MCF 10A (cell line): ENCODE measurements around the gene SF3A2. TPM values are rescaled to one million over a fixed set of nuclear protein-coding genes. Genes with fewer than 3 reads are reported as not detected.

Experiments
- BruUV-seq: library from RNA; stranded (reverse); fragments of 400-500 nt; replicated peaks from 2 replicates; lab custom pipeline; 2021; lab: Mats Ljungman, UMichigan
- CTCF ChIA-PET: fragments of 300-600 bp; sonication (Branson Sonifier 250); formaldehyde crosslinking; extraction: SDS; loops from one replicate; lab custom pipeline; 2021; ENCODE audit warnings: antibody characterized with exemption, inconsistent platforms; lab: Yijun Ruan, JAX
- POLR2A ChIA-PET: fragments of 300-600, 350-650 bp; sonication (Branson Sonifier 250); formaldehyde crosslinking; extraction: SDS; loops from one replicate; lab custom pipeline; 2020; ENCODE audit warnings: antibody characterized with exemption, inconsistent platforms; lab: Yijun Ruan, JAX
- DNase-seq: peaks from one replicate; pipeline ENCODE4 v3.0.0-alpha.2; 2018; ENCODE audit not compliant: unreplicated experiment
- H3K27ac Mint-ChIP-seq: one replicate; pipeline ENCODE4 v1.8.0; 2022; ENCODE audit warnings: mild to moderate bottlenecking, low read depth, mixed read lengths; ENCODE audit not compliant: unreplicated experiment
- H3K27me3 Mint-ChIP-seq: one replicate; pipeline ENCODE4 v1.8.0; 2022; ENCODE audit warnings: mixed read lengths; ENCODE audit not compliant: insufficient read depth, unreplicated experiment
- H3K36me3 Mint-ChIP-seq: one replicate; pipeline ENCODE4 v1.8.0; 2022; ENCODE audit warnings: mild to moderate bottlenecking, moderate library complexity, mixed read lengths; ENCODE audit not compliant: insufficient read depth, unreplicated experiment
- H3K4me1 Mint-ChIP-seq: one replicate; pipeline ENCODE4 v1.8.0; 2022; ENCODE audit warnings: mixed read lengths; ENCODE audit not compliant: insufficient read depth, unreplicated experiment
- H3K4me3 Mint-ChIP-seq: one replicate; pipeline ENCODE4 v1.8.0; 2022; ENCODE audit warnings: mild to moderate bottlenecking, moderate library complexity, mixed read lengths; ENCODE audit not compliant: unreplicated experiment
- H3K9me3 Mint-ChIP-seq: one replicate; pipeline ENCODE4 v1.8.0; 2022; ENCODE audit warnings: mixed read lengths; ENCODE audit not compliant: unreplicated experiment
- intact Hi-C: fragments of 100-400 bp; cut with micrococcal nuclease; formaldehyde crosslinking; loops from 2 replicates; pipeline ENCODE4 v1.14.1; 2022
- total RNA-seq: library from RNA; stranded (reverse); gene quantifications from 2 replicates; pipeline ENCODE4 v1.2.3, GENCODE V29; 2022
- TF ChIP-seq, protein P1 (sequence below): fragments of 200-600 bp; IDR thresholded peaks from one replicate; pipeline ENCODE4 v1.8.0; 2022; ENCODE audit warnings: antibody characterized with exemption, mild to moderate bottlenecking; ENCODE audit not compliant: unreplicated experiment

SF3A2 gene
- total RNA-seq, 1 experiment from 2014 or later, result 101 TPM

DNA sequence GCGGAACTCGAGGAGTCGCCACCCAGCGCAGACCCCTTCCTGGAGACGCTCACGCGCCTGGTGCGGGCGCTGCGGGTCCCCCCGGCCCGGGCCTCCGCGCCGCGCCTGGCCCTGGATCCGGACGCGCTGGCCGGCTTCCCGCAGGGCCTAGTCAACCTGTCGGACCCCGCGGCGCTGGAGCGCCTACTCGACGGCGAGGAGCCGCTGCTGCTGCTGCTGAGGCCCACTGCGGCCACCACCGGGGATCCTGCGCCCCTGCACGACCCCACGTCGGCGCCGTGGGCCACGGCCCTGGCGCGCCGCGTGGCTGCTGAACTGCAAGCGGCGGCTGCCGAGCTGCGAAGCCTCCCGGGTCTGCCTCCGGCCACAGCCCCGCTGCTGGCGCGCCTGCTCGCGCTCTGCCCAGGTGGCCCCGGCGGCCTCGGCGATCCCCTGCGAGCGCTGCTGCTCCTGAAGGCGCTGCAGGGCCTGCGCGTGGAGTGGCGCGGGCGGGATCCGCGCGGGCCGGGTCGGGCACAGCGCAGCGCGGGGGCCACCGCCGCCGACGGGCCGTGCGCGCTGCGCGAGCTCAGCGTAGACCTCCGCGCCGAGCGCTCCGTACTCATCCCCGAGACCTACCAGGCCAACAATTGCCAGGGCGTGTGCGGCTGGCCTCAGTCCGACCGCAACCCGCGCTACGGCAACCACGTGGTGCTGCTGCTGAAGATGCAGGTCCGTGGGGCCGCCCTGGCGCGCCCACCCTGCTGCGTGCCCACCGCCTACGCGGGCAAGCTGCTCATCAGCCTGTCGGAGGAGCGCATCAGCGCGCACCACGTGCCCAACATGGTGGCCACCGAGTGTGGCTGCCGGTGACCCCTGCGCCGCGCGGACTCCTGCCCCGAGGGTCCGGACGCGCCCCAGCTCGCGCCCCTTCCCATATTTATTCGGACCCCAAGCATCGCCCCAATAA lies 14.8 kb downstream of the SF3A2 start:
- intact Hi-C loops, result no loop called here
- peaks cover 31% of the 10 kb centered on the region for H3K36me3 Mint-ChIP-seq
- POLR2A ChIA-PET, result interaction anchor here (1.5 kb wide), 1 partner anchor 12 kb away, joined by 4 read pairs; no protein-coding TSS in a partner anchor

DNA sequence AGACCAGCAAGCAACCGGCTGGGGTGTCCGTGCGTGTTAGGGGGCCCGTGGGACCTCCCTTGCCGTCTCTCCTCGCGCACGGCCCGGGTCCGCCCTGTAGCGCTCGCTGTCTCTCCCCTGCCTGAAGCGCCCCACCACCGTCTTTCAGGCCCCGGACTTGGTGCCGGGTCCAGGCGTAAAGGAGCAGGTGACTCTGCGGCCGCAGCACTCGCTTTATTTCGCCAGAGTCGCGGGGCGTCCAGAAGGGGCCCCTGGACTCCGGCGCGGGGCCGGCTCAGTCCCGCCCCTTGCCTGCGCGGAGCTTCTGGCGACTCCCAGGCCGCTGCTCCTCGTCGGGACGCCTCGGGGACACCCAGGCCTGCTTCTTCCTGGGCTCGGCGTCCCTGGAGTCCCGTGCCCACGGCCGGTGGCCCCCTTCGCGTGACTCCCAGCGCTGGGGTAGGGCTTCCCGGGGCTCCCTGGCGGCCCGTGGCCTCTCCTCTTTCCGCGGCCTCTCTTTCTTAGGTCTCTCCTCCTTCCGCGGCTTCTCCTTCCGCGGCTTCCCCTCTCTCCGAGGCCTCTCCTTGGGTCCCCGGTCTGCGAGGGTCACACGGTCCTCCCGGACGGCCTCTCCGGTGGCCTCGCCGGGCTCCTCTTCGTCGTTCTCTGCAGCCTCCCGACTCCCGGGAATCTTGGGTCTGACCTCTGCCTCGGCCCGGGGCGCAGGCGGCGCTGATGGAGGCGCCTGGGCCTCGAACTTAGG lies 15.6 kb downstream of the SF3A2 start:
- POLR2A ChIA-PET, result interaction anchor here (1.5 kb wide), 1 partner anchor 13 kb away, joined by 4 read pairs; no protein-coding TSS in a partner anchor
- intact Hi-C loops, result no loop called here
- no peak for DNase-seq
- Mint-ChIP-seq H3K27ac (no peak overlapping the region), H3K4me3 (no peak overlapping the region), H3K4me1 (no peaks in the 10 kb centered on the region), H3K36me3 (peaks cover 24% of the 10 kb centered on the region), H3K9me3 (no peaks in the 10 kb centered on the region), H3K27me3 (no peaks in the 10 kb centered on the region)
- TF ChIP-seq, protein P1, sequence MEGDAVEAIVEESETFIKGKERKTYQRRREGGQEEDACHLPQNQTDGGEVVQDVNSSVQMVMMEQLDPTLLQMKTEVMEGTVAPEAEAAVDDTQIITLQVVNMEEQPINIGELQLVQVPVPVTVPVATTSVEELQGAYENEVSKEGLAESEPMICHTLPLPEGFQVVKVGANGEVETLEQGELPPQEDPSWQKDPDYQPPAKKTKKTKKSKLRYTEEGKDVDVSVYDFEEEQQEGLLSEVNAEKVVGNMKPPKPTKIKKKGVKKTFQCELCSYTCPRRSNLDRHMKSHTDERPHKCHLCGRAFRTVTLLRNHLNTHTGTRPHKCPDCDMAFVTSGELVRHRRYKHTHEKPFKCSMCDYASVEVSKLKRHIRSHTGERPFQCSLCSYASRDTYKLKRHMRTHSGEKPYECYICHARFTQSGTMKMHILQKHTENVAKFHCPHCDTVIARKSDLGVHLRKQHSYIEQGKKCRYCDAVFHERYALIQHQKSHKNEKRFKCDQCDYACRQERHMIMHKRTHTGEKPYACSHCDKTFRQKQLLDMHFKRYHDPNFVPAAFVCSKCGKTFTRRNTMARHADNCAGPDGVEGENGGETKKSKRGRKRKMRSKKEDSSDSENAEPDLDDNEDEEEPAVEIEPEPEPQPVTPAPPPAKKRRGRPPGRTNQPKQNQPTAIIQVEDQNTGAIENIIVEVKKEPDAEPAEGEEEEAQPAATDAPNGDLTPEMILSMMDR, result no peak
- CTCF ChIA-PET, result interaction anchor here (0.5 kb wide), 1 partner anchor 14 kb away, joined by 4 read pairs; no protein-coding TSS in a partner anchor
- BruUV-seq, result no TSS peak

More for the DNA sequence above, 14.8 kb downstream of the SF3A2 start:
- Mint-ChIP-seq H3K9me3 (no peaks in the 10 kb centered on the region), H3K27ac (no peak overlapping the region), H3K4me3 (no peak overlapping the region), H3K4me1 (no peaks in the 10 kb centered on the region), H3K27me3 (no peaks in the 10 kb centered on the region)
- TF ChIP-seq, protein P1, result no peak
- no TSS peak for BruUV-seq
- CTCF ChIA-PET, result no interaction called here
- DNase-seq, result no peak

DNA sequence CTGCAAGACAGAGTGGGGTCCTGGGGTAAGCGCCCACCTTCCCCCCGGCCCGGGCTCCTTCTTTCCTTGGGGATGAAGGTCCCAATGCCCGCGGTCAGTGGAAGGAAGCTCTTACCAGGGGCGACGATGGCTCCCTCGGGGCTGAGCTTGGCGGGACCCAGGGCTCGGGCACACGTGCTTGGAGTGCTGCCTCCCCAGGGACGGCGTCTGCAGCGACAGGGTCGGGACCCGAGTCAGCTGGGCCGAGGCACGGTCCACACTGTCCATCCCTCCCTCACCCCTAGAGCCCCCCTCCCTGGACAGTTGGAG lies 16.1 kb downstream of the SF3A2 start:
- H3K9me3 Mint-ChIP-seq, result no peaks in the 10 kb centered on the region

More for the DNA sequence above, 16.1 kb downstream of the SF3A2 start:
- DNase-seq, result no peak
- no TSS peak for BruUV-seq
- Mint-ChIP-seq H3K27me3 (no peaks in the 10 kb centered on the region), H3K4me3 (no peak overlapping the region), H3K4me1 (no peaks in the 10 kb centered on the region), H3K27ac (no peak overlapping the region), H3K36me3 (peaks cover 22% of the 10 kb centered on the region)
- intact Hi-C loops, result no loop called here
- ChIA-PET CTCF (interaction anchor here (0.5 kb wide), 1 partner anchor 14 kb away, joined by 4 read pairs; no protein-coding TSS in a partner anchor), POLR2A (no interaction called here)
- TF ChIP-seq, protein P1, result no peak
